NCI-H2196 (cell line): ENCODE data around the gene ARL4A.

ENCODE experiments used
- DNase-seq: peaks from one replicate; lab custom pipeline; 2025; ENCODE audit not compliant: unreplicated experiment; lab: John Stamatoyannopoulos, UW

The ARL4A gene

GRCh38 chr7:12722636-12723605, 35.5 kb downstream of the ARL4A start:
- DNase-seq, result no peak

GRCh38 chr7:12725575-12726316, 38.3 kb downstream of the ARL4A start:
- no peak for DNase-seq

- DNase-seq, result no peak
Observed at GRCh38 chr7:12726908-12727307, 39.5 kb downstream of the ARL4A start.

GRCh38 chr7:12727455-12728191, 40.2 kb downstream of the ARL4A start:
- DNase-seq, result no peak

- no peak for DNase-seq
Observed at GRCh38 chr7:12728192-12728538, 40.7 kb downstream of the ARL4A start.

GRCh38 chr7:12729112-12729511, 41.7 kb downstream of the ARL4A start:
- DNase-seq, result peak; percentile 67

GRCh38 chr7:12730523-12730922, 43.1 kb downstream of the ARL4A start:
- no peak for DNase-seq

GRCh38 chr7:12731214-12731656, 43.8 kb downstream of the ARL4A start:
- no peak for DNase-seq

- no peak for DNase-seq
Observed at GRCh38 chr7:12731775-12732174, 44.3 kb downstream of the ARL4A start.

GRCh38 chr7:12732428-12732827, 45.0 kb downstream of the ARL4A start:
- DNase-seq, result no peak

GRCh38 chr7:12735923-12736322, 48.5 kb downstream of the ARL4A start:
- DNase-seq, result no peak

- DNase-seq, result no peak
Observed at GRCh38 chr7:12737373-12737772, 49.9 kb downstream of the ARL4A start.

- DNase-seq, result no peak
Observed at GRCh38 chr7:12737836-12738235, 50.4 kb downstream of the ARL4A start.

GRCh38 chr7:12738665-12739064, 51.2 kb downstream of the ARL4A start:
- DNase-seq, result no peak
